ENCODE measurements around the gene BLM.

BLM gene

DNA sequence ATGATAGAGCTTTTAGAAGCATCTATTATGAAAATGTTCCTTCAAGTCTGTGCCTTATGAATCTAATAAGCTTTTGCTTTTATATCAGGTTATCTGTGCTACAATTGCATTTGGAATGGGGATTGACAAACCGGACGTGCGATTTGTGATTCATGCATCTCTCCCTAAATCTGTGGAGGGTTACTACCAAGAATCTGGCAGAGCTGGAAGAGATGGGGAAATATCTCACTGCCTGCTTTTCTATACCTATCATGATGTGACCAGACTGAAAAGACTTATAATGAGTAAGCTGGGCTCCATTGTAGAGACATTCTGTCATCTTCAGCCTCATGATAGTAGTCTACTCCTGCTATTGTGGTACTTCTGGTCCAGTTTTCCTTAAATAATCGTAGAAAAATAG, 73.4 kb downstream of the BLM start:
- no peak for DNase-seq (ENCODE audit: low read depth)

DNA sequence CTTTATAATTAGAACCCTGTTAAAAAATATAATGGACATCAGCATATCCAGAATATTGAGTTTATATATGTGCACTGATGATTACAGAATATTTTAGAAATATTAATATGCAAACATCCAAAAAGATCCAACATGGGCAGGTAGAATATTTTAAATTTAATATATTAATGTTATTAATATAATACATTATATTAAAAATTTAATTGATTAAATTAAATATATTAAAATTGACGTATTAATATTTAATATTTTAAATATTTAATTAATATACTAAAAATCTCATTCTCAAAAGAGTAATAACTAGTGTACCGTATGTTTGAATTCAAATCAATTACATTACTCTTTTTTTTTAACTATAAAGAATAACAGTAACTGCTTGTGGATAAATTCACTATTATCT, 77.4 kb downstream of the BLM start:
- DNase-seq (ENCODE audit: low read depth) = no peak

DNA sequence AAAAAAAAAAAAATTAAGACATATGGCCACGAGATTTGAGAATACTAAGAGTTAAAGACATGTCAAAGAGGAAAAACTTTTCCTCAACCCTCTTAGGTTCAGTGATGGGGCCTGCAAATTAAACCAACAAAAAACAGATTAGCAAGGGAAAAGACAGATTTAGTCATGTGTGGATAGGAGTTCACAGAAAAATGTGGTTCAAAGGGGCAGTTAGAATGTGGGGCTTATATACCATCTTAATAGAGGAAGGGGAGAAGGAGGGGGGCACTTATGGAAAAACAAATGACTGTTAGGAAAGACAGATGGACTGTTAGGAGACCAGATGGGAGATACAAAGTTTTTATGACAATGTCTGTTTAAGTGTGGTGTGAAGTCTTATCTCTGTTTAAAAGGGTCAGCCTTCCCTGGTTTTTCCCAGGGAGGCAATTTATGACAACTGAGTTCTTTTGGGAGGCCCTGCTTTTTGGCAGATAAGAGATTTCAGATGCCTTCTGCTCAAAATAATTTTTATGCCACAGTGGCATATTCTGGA, 82.6 kb downstream of the BLM start:
- DNase-seq (ENCODE audit: low read depth) = no peak

DNA sequence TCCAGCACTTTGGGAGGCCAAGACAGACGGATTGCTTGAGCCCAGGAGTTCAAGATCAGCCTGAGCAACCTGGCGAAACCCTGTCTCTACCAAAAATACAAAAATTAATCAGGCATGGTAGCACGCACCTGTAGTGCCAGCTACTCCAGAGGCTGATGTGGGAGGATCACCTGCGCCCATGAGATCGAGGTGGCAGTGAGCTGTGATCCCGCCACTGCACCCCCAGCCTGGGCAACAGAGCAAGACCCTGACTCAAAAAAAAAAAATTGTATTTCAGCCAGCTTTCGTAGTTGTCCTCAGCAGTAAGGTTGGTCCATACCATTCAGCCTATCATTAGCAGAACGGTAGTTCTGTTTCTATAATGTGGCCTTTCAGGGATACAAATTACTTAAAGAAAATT, 84.7 kb downstream of the BLM start:
- DNase-seq (ENCODE audit: low read depth) = no peak

DNA sequence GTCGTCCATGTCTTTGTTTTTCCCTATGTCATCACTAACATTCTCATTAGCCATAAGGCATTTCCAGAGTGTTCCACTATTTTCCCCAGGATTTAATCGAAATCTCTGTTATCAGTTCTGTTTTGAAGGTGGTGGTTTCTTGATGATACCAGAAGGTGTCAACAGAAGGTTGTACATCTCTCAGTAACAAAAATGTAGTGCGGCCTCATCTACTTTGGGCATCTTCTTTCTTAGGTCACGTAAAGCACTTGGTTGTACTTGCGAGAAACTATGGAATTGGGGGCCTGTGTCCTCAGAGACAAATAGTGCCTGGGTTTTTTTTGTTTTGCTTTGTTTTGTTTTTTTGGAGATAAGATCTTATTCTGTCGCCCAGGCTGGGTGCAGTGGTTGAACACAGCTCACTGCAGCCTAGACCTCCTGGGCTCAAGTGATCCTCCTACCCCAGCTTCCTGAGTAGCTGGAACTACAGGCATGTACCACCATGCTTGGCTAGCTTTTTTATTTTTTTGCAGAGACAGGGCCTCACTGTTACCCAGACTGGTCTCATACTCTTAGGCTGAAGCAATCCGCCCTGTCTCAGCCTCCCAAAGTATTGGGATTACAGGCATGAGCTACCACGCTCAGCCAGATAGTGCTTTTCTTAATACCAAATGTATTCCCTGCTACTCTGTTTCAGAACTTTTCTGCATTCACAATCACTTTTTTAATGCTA, 90.1 kb downstream of the BLM start:
- no peak for DNase-seq (ENCODE audit: low read depth)

DNA sequence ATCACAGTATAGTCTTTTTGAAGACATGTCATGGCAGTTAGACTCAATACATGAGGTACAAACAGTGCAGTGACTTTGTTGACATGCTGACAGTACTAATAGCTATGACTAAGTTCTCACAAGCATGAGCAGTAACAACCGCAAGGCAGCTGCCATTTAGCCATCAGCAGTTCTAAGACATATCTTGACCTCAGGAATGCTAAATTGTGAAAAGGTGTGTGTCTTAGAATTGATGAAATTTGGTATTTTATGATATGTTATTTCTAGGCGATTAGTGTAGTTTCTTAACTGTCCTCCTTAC, 90.6 kb downstream of the BLM start:
- DNase-seq (ENCODE audit: low read depth) = no peak

DNA sequence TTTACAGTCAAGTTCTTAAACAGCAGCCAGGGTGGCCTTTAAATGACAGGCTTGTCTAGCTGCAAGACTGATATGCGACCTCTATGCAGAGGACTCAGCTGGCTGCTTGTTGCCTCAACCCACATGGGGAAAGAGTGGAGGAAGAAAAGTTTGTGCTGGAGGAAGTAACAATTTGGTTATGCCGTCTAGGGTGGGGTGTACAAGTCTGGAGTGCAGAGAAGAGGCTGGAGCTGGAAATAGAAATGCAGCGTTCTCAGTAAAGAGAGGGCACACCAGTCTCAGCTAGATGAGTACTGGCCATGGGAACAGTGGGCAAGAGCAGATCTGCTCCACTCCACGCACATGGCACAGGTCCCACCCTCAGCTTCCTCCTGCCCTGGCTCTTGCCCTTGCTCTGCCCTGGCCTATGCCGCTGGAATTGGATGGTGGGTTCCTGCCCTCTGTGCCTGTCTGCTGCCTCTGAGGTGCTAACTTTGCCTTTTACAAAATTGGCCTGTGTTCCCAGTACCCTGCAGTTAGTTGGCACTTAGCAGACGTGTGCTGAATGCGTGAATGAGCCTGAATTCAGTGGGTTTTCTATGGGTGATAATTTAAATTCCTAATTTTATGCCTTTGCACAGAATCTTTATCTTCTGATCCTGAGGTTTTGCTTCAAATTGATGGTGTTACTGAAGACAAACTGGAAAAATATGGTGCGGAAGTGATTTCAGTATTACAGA, 91.5 kb downstream of the BLM start:
- no peak for DNase-seq (ENCODE audit: low read depth)

DNA sequence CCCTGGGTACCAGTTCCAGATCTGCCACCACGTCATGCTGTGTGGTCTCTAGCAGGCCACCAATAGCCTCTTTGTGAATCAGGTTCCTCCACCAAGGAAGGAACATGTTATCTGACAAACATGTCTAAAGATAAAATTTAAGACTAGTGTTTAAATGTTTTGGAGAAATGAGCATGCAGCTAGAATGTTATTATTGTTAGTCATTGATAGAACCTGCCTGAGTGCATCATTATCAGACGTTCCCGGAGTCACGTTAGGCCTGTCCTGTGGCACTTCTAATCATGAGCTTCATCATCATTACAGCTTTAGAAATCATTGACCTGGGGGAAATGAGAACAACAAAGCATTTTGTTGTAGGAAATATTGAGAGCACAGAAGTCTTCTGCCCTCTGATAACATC, 92.4 kb downstream of the BLM start:
- DNase-seq (ENCODE audit: low read depth) = no peak

DNA sequence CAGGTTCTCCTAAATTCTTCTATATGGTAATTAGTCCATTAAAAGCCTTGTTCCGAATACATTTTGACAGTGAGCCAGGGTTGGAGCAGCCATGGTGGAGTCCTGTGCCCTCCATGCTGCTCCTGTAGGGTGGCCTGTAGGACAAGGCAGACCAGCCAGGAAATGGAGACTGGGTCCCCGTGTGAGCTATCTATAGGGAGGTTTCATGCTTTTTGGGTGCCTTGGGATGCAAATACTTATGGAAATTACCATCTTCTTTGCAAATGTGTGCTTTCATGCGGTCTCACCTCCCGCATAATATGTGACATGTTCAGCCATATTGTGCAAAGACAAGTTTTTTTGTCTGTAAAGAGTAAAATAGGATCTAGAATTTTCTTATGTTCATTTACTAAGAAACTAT, 93.2 kb downstream of the BLM start:
- DNase-seq (ENCODE audit: low read depth) = no peak

DNA sequence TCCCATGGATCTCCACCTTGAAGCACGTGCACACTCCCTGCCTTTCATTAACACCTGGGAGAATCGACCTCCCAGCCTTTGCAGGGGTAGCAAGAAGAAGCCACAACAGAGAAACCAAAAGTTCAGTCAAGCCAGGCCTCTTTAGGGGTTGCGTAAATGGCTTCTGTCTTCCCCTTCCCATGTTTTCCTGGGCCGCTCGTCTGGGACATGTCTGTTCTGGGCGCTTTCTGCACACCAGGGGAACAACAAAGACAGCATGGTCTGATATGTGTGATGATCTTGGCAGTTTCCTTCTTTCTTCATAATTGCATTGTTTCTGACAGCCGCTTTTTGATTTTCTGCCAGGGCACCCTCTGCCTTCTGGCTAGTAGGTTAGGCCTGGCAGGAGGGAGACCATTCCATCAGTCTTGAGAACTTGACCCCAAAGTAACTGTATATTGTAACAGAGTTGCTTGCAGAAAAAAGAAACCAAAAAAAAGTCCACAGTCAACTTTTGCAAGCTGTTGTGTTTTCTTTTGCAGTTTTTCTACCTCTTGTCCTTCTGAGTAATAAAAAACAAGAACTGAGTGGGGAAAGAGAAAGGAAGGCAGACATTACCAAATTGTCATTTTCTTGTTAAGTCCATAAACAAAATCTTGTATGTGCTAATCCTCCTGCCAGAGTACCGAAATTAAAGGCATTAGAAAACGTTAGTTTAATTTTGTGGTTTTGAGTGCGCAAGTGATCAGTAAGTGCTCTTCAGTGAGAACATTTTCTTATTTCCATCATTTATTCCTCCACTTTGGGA, 95.2 kb downstream of the BLM start:
- DNase-seq (ENCODE audit: low read depth) = no peak

DNA sequence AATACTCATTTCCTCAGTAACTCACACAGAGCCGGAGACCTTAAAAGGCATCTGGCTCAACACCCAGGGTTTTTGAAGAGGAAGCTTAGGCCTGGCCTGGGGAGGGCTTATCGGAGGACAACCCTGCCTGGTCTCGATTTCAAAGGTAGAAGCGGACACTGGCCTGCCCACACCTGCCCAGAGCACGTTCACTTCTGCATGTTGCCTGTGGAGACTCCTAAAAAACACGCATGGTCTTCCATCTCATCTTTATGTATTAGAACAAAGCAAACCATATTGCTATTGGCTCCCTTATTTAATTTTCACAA, 95.8 kb downstream of the BLM start:
- DNase-seq (ENCODE audit: low read depth) = no peak

DNA sequence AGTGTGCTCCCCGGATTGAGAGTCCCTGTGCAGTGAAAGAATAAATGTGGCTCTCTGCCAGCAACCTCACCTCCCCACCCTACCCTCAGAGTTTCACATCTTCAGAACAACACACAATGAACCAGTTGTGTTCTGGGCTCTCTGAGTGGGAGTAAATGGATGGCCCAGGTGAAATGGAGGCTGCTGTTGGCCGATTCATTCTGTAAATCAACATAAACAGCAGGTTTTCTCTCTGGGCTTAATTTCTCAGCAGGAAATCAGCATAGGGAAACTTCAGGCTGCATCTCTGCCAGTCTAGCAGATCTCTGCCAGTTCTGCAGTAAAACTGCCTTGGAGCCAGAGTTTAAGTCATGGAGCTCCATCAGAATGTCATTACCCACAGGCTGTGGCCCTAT, 96.6 kb downstream of the BLM start:
- DNase-seq (ENCODE audit: low read depth) = no peak

DNA sequence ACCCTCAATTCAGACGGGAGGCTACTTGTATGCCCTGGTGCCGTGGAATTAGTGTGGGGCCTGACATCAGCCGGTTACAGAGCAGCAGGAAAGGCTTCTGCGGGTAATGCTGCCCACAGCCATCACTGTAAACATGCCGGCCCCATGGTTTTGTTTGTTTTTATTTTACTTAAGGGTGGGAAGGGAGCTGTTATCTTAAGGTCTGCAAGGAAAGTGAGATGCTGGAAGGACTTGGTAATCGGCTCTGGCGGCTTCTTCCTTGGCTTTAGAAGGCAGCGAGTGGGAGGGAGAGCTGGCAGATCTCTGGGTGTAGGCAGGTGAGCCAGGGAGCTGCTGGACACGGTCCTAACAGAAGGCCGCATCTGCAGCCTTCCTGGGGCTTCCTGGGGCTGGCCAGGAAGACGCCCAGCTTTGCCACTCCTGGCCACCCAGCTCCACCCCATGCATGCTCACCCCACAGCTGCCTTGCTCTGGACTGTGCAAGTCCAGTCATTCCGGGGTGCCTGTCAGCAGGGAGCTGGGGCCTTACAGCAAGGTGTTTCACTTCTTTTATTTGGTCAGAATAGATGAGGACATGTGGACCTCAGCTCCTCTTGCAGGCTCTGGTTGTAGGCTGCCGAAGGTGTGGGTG, 97.2 kb downstream of the BLM start:
- no peak for DNase-seq (ENCODE audit: low read depth)

DNA sequence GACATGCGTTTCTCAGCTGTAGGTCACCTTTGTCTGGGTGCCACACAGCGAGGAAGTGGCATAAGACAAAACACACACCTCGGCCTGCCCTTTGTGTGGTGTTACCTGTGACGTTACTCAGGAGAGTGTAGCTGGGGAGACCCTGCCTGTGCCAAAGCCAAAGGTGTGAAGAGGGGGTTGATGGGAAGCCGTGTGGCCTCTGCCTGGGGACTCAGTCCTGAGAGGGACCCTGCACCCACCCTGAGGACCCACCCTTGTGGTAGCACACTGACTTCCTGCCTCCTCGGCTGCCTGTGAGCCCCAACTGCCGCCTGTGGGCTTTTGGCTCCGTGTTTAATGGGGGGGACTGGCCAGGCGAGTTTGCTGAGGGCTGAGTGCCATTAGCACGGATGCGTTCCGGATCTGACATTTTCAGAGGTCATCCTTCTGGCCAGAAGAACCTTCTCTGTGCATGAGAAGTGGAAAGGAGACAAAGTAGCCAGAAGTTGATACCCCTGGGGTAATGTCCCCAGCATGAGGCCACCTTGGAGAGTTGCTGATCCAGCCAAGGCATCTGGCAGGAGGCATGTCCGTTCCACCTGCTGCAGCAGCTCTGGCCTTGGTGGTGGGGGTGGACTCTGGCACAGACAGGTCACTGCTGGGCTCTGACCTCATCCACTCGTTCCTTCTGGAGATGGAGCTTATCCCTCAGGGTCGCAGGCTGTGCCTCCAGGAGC, 99.4 kb downstream of the BLM start:
- DNase-seq (ENCODE audit: low read depth) = no peak

DNA sequence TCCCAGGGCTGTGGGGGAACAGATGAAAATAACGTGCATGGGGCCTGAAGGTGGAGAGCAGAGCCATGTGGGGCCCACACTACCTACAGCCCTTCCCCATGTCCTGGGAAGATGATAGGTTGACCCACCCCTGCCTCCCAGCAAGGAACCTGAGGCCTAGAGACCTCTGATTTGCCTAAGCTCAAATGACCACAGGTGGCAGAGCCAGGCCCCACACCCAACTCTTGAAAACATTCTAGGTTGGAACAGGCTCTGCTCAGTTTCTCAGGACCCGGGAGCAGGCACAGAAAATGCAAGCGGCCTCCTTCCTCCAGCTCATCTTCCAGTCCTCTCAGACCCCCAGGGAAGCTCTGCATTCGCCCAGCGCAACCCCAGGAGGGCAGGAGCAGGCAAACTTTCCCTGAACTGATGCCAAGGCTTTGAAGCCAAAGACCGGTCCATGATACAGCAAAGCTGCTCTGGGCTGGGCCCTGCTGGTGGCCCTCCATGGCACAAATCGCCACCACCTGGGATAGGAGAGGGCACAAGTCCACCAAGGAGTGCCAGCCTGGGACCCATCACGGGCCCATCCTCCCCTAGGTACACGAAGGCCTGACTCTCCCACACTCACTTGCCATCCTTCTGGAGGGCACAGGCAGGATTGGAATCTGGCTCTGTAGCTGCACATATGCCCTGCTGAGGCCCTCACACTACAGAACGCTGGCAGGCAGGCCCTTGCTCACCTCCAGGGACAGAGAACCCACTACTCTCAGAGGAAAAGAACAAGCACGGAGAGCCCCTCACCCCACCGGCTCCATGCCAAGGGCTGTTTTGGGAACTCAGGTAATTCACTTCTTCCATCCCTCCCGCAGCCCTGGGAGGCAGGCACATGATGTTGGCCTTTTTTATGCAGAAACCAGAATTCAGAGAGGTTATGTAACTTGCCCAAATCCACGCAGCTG, 100.2 kb downstream of the BLM start:
- no peak for DNase-seq (ENCODE audit: low read depth)

DNA sequence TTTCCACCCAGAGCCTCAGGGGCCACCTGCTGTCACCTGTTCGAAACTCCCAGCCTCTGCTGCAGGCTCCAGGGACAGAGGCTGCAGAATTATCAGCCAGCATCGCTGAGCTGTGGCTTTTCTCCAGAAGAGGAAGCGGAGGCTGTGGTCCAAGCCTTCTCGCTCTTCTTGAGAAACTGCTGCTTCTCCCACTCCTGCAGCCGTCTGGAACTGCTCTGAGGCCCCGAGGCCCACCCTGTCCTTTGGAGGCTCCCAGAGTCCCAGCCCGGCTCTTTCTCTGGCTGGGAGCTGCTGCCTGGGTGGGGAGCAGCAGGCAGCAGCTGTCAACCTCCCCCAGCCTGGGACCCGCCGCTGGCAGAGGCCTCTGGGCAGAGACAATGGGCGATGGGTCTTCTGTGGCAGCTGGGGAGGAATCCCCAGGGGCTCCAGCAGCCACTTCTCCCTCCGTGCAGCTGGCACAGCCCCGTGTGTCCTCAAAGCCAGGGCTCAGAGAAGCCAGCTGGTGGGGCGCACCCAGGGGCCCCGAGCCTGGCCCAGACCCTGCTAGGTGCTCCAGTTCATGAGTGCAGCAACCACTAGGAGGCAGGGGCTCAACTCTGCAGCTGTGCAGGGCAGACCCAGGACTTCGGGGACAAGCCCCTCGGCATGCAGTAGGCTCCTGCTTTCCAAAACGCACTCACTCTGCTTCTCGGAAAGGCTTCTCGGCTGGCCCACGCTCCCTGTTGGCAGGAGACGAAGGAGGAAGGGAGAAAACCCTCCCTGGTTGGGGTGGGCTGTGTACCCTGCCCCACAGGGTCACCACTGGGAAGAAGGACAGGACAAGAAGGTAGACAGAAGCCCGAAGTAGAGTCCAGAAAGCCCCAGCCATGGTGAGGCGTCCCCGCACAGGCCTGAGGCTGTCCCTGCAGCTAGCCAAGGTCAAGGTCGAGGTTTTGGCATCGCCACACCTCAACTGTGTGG, 101.4 kb downstream of the BLM start:
- no peak for DNase-seq (ENCODE audit: low read depth)

DNA sequence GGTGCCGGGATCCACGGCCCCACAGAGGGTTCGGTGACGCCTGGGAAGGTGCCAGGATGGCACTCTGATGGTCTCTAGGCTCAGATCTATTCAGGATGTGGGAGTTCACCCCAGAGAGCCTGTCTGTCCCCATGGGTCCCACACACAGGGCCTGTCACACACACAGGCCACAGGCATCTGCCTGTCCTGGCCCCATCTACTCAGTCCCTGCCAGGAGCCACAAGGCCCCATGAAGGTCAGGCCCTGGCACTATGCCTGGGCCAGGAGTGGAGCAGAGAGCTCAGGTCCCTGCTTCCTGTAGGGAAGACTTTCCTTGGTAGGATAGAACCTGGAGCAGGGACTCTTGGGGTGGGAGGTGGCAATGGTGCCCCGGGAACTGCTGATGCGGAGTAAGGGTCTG, 102.2 kb downstream of the BLM start:
- no peak for DNase-seq (ENCODE audit: low read depth)

DNA sequence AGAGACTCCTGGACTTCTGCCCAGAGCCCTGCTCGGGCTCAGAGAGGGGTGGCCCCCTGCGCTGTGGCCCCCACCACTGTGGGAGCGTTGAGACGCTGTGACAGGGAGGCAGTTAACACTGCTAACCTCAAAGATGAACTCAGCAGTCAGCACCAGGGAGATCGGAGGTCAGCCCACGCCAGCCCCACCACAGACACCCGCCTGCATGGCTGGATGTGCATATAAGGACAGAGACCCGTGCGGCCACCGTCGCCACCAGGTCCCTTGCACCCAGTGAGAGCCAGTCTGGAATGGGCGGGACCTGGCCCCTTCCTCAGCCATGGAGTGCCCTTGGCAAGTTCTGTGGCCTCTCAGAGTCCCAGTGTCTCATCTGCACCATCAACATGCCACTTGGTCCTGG, 102.7 kb downstream of the BLM start:
- no peak for DNase-seq (ENCODE audit: low read depth)

DNA sequence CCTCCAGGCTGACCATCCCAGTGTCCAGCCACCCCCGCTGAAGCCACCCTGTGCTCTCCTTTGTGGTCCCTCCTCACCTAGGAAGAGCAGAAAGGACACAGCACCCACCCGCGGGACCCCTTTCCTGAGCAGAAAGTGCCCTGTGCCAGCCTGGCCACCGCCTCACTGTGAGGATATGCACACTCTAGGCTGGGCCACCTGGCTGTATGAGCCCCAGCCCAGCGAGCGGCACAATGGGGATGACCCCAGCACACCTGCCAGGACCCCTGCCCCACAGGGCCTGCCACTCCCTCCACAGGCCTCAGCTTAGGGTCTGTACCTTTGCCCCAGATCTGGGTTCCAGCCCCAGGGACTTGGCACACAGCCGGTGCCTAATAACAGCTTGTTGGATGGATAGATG, 103.3 kb downstream of the BLM start:
- DNase-seq (ENCODE audit: low read depth) = no peak

Data from GM04503 (cell line).